ENCODE measurements around the gene PTPRA. TPM values are rescaled to one million over a fixed set of nuclear protein-coding genes. Genes with fewer than 3 reads are reported as not detected.
"Not testable (repeated sequence)": the region's sequence is repeated elsewhere in the genome, so short reads cannot be mapped to it uniquely, and the experiment has no call there.

The PTPRA gene
- polyA plus RNA-seq (2012; ENCODE audit: low read depth, missing spikeins) = 24.2 TPM

- TF ChIP-seq POLR2AphosphoS5 (IDR thresholded peaks at IDR 0.05; ENCODE audit: low read depth, low read length) (peak; percentile 89), SPI1 (IDR thresholded peaks at IDR 0.05; ENCODE audit: low read depth, low read length) (no peak), POU2F2 (IDR thresholded peaks at IDR 0.05; ENCODE audit: low read depth, low read length) (peak; percentile 22; the same call in 1 of the 2 replicates), TAF1 (IDR thresholded peaks at IDR 0.05; ENCODE audit: low read depth, low read length) (peak; percentile 73), POLR2A (IDR thresholded peaks at IDR 0.05; ENCODE audit: low read depth, low read length) (peak; percentile 86), PAX5 (IDR thresholded peaks at IDR 0.05; ENCODE audit: insufficient read depth, low read length, severe bottlenecking) (no peak)
- DNase-seq (ENCODE audit: insufficient read length, low spot score) (peak; percentile 92), FAIRE-seq (peak; percentile 97)
Observed at GRCh38 chr20:2873010-2873746, at the start of gene PTPRA. PTPRA (plus strand) TSS chr20:2873481; CDS start chr20:2964278, 90,797 bp downstream.

- no peak for FAIRE-seq
- no peak for DNase-seq (ENCODE audit: insufficient read length, low spot score)
- no peak for TF ChIP-seq SPI1 (IDR thresholded peaks at IDR 0.05; ENCODE audit: low read depth, low read length)
- TF ChIP-seq POLR2AphosphoS5 (IDR thresholded peaks at IDR 0.05; ENCODE audit: low read depth, low read length) = no peak
- TF ChIP-seq TAF1 (IDR thresholded peaks at IDR 0.05; ENCODE audit: low read depth, low read length) = no peak
- no peak for TF ChIP-seq POLR2A (IDR thresholded peaks at IDR 0.05; ENCODE audit: low read depth, low read length)
- TF ChIP-seq PAX5 (IDR thresholded peaks at IDR 0.05; ENCODE audit: insufficient read depth, low read length, severe bottlenecking) = no peak
- no peak for TF ChIP-seq POU2F2 (IDR thresholded peaks at IDR 0.05; ENCODE audit: low read depth, low read length)
Observed at GRCh38 chr20:2825761-2826160, 47.5 kb upstream of the PTPRA start.

DNA sequence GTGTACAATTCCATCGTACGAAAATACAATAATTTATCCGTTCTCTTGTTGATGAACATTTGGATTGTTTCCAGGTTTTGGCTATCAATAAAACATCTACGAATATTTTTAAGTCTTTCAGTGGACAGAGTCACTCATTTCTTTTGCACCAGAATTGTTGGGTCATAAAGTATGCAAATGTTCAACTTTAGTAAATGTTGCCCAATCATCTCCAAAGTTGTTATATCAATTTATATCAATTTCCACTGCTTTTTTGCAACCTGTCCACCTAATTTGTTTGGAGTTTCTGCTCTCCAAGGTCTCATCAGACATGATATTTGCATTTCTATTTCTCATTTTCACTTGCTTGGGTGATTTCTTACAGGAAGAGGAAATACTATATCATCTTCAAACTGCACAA, 46.6 kb upstream of the PTPRA start:
- DNase-seq (ENCODE audit: insufficient read length, low spot score) = no peak
- FAIRE-seq = no peak
- TF ChIP-seq POLR2A (IDR thresholded peaks at IDR 0.05; ENCODE audit: low read depth, low read length) (no peak), PAX5 (IDR thresholded peaks at IDR 0.05; ENCODE audit: insufficient read depth, low read length, severe bottlenecking) (no peak), POLR2AphosphoS5 (IDR thresholded peaks at IDR 0.05; ENCODE audit: low read depth, low read length) (no peak), SPI1 (IDR thresholded peaks at IDR 0.05; ENCODE audit: low read depth, low read length) (no peak), POU2F2 (IDR thresholded peaks at IDR 0.05; ENCODE audit: low read depth, low read length) (no peak), TAF1 (IDR thresholded peaks at IDR 0.05; ENCODE audit: low read depth, low read length) (no peak)

GRCh38 chr20:2829376-2829775, 43.9 kb upstream of the PTPRA start:
- TF ChIP-seq POLR2A (IDR thresholded peaks at IDR 0.05; ENCODE audit: low read depth, low read length) = no peak
- no peak for TF ChIP-seq POU2F2 (IDR thresholded peaks at IDR 0.05; ENCODE audit: low read depth, low read length)
- TF ChIP-seq POLR2AphosphoS5 (IDR thresholded peaks at IDR 0.05; ENCODE audit: low read depth, low read length) = no peak
- no peak for TF ChIP-seq PAX5 (IDR thresholded peaks at IDR 0.05; ENCODE audit: insufficient read depth, low read length, severe bottlenecking)
- DNase-seq (ENCODE audit: insufficient read length, low spot score) (no peak), FAIRE-seq (no peak)

- not testable (repeated sequence) for FAIRE-seq; DNase-seq (ENCODE audit: insufficient read length, low spot score)
Observed at GRCh38 chr20:2831206-2831605, 42.1 kb upstream of the PTPRA start.

GRCh38 chr20:2833761-2834160, 39.5 kb upstream of the PTPRA start:
- FAIRE-seq (no peak), DNase-seq (ENCODE audit: insufficient read length, low spot score) (no peak)
- TF ChIP-seq TAF1 (IDR thresholded peaks at IDR 0.05; ENCODE audit: low read depth, low read length) (no peak), POLR2AphosphoS5 (IDR thresholded peaks at IDR 0.05; ENCODE audit: low read depth, low read length) (no peak), PAX5 (IDR thresholded peaks at IDR 0.05; ENCODE audit: insufficient read depth, low read length, severe bottlenecking) (no peak), POLR2A (IDR thresholded peaks at IDR 0.05; ENCODE audit: low read depth, low read length) (no peak), POU2F2 (IDR thresholded peaks at IDR 0.05; ENCODE audit: low read depth, low read length) (no peak), SPI1 (IDR thresholded peaks at IDR 0.05; ENCODE audit: low read depth, low read length) (no peak)

- no peak for DNase-seq (ENCODE audit: insufficient read length, low spot score)
- FAIRE-seq = no peak
- TF ChIP-seq POU2F2 (IDR thresholded peaks at IDR 0.05; ENCODE audit: low read depth, low read length) (no peak), POLR2A (IDR thresholded peaks at IDR 0.05; ENCODE audit: low read depth, low read length) (no peak), SPI1 (IDR thresholded peaks at IDR 0.05; ENCODE audit: low read depth, low read length) (no peak), PAX5 (IDR thresholded peaks at IDR 0.05; ENCODE audit: insufficient read depth, low read length, severe bottlenecking) (no peak), POLR2AphosphoS5 (IDR thresholded peaks at IDR 0.05; ENCODE audit: low read depth, low read length) (no peak), TAF1 (IDR thresholded peaks at IDR 0.05; ENCODE audit: low read depth, low read length) (no peak)
Observed at GRCh38 chr20:2834401-2835110, 38.7 kb upstream of the PTPRA start.

DNA sequence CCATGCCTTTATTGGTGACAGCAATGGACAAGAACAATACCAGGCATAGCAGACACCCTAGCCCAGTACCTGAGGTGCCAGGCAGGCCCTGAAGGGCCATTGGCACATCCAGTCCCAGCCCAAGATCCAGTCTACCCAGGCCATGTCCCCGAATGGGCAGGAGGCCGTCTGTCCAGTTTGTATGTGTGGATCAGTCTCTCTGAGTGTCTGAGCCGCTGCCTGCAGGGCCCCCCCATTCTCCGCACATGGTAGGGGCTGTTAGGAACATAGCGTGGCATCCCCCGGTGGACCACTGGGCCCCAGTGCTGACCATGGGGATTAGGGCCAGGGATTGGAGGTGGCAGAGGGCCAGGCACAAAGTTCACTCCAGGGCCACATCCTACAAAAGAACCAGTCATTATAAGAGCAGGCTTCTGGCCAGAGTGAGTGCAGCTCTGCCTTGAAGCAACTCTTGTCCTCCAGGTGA, 37.9 kb upstream of the PTPRA start:
- no peak for FAIRE-seq

GRCh38 chr20:2836035-2836434, 37.2 kb upstream of the PTPRA start:
- no peak for FAIRE-seq
- DNase-seq (ENCODE audit: insufficient read length, low spot score) = no peak
- TF ChIP-seq TAF1 (IDR thresholded peaks at IDR 0.05; ENCODE audit: low read depth, low read length) = no peak

More for the DNA sequence above, 37.9 kb upstream of the PTPRA start:
- DNase-seq (ENCODE audit: insufficient read length, low spot score) = no peak
- TF ChIP-seq PAX5 (IDR thresholded peaks at IDR 0.05; ENCODE audit: insufficient read depth, low read length, severe bottlenecking) = no peak
- TF ChIP-seq TAF1 (IDR thresholded peaks at IDR 0.05; ENCODE audit: low read depth, low read length) = no peak
- TF ChIP-seq SPI1 (IDR thresholded peaks at IDR 0.05; ENCODE audit: low read depth, low read length) = no peak
- TF ChIP-seq POLR2AphosphoS5 (IDR thresholded peaks at IDR 0.05; ENCODE audit: low read depth, low read length) = no peak
- TF ChIP-seq POLR2A (IDR thresholded peaks at IDR 0.05; ENCODE audit: low read depth, low read length) = no peak

All from GM12891 (cell line).